B cell (primary cell): ENCODE data around the gene CCDC106. TPM values are rescaled to one million over a fixed set of nuclear protein-coding genes. Genes with fewer than 3 reads are reported as not detected.

ENCODE experiments used
- ATAC-seq: fragments of 200-7000 bp; cut with Tn5 transposase; one replicate; pipeline ENCODE4 v1.10.0; 2021; ENCODE audit warnings: low read depth, mild to moderate bottlenecking, moderate number of reproducible peaks, moderate library complexity
- CTCF ChIA-PET: fragments of 350-600 bp; sonication (Branson Sonifier 250); formaldehyde crosslinking; loops from one replicate; lab custom pipeline; 2021; ENCODE audit warnings: antibody characterized with exemption, inconsistent platforms; lab: Charles Lee
- POLR2A ChIA-PET: fragments of 350-600 bp; sonication (Branson Sonifier 250); formaldehyde crosslinking; loops from one replicate; lab custom pipeline; 2021; ENCODE audit warnings: antibody characterized with exemption; lab: Charles Lee
- DNase-seq: peaks from one replicate; pipeline ENCODE4 v3.0.0; 2013
- H2AFZ ChIP-seq: 2 replicates; pipeline ENCODE4 v1.6.1; 2012; ENCODE audit warnings: mild to moderate bottlenecking, low read depth, low read length; ENCODE audit not compliant: insufficient read depth, poor library complexity, severe bottlenecking
- H3K27ac ChIP-seq, 2 donors: 1 replicate in 1 of 2; 2 replicates in 1 of 2; pipeline ENCODE4 v1.5.1; 2012 to 2013; ENCODE audit warnings: low read length in 2 of 2, mild to moderate bottlenecking in 2 of 2, moderate library complexity in 1 of 2
- H3K27me3 ChIP-seq, 4 experiments: fragments of 200-600 bp in 1 of 4; sonication (generic) in 1 of 4; replicated peaks in 1 of 4; 1 replicate in 2 of 4; 2 replicates in 2 of 4; pipeline versions ENCODE4 v1.6.1 to v1.7.0; 2013 to 2016; ENCODE audit warnings: low read length in 3 of 4, mild to moderate bottlenecking in 2 of 4, mixed read lengths in 1 of 4, moderate library complexity in 1 of 4; ENCODE audit not compliant: insufficient read depth in 4 of 4, control insufficient read depth in 3 of 4; ENCODE audit errors: control extremely low read depth in 1 of 4
- H3K36me3 ChIP-seq, 2 experiments: replicated peaks in 1 of 2; 1 replicate in 1 of 2; 2 replicates in 1 of 2; pipeline versions ENCODE4 v1.6.1 to v1.7.1; 2013; ENCODE audit warnings: low read length in 1 of 2; ENCODE audit not compliant: insufficient read depth in 2 of 2, control insufficient read depth in 1 of 2; ENCODE audit errors: control extremely low read depth in 1 of 2, extremely low read depth in 1 of 2
- H3K4me1 ChIP-seq, 2 donors: fragments of 200-600 bp in 1 of 2; sonication (generic) in 1 of 2; 1 replicate in 1 of 2; 2 replicates in 1 of 2; pipeline versions ENCODE4 v1.5.1 to v1.6.1; 2013 to 2017; ENCODE audit warnings: low read length in 2 of 2; ENCODE audit not compliant: control insufficient read depth in 2 of 2, insufficient read depth in 2 of 2
- H3K4me2 ChIP-seq: replicated peaks from 2 replicates; pipeline ENCODE3; 2012; ENCODE audit warnings: mild to moderate bottlenecking, low read depth, low read length; ENCODE audit not compliant: poor library complexity, severe bottlenecking
- H3K4me3 ChIP-seq, 5 experiments: fragments of 200-600 bp in 1 of 5; sonication (generic) in 1 of 5; 1 replicate in 3 of 5; 2 replicates in 2 of 5; pipeline versions ENCODE4 v1.5.1 to v1.7.0; 2011 to 2016; ENCODE audit warnings: low read length in 4 of 5, mild to moderate bottlenecking in 4 of 5, low read depth in 2 of 5, control low read depth in 1 of 5, moderate library complexity in 1 of 5; ENCODE audit not compliant: insufficient read depth in 1 of 5; ENCODE audit errors: control extremely low read depth in 1 of 5, extremely low read depth in 1 of 5
- H3K79me2 ChIP-seq: fragments of 200-600 bp; sonication (generic); one replicate; pipeline ENCODE4 v1.6.0; 2016; ENCODE audit warnings: low read length; ENCODE audit not compliant: control insufficient read depth, insufficient read depth
- H3K9ac ChIP-seq: fragments of 200-600 bp; sonication (generic); 2 replicates; pipeline ENCODE4 v1.6.1; 2017; ENCODE audit warnings: mild to moderate bottlenecking, low read length, moderate library complexity
- H3K9me3 ChIP-seq, 3 donors: one replicate each; pipeline versions ENCODE4 v1.6.1 to v1.7.1; 2013; ENCODE audit warnings: low read length in 2 of 3; ENCODE audit not compliant: control insufficient read depth in 2 of 3, insufficient read depth in 1 of 3; ENCODE audit errors: control extremely low read depth in 1 of 3
- H4K20me1 ChIP-seq: 2 replicates; pipeline ENCODE4 v1.6.0; 2012; ENCODE audit warnings: mild to moderate bottlenecking, low read length; ENCODE audit not compliant: insufficient read depth, control insufficient read depth, poor library complexity, severe bottlenecking
- H3K27ac Mint-ChIP-seq: one replicate; pipeline ENCODE4 v1.8.0; 2021; ENCODE audit warnings: mixed read lengths
- H3K27me3 Mint-ChIP-seq: one replicate; pipeline ENCODE4 v1.8.0; 2021; ENCODE audit warnings: mixed read lengths
- H3K4me1 Mint-ChIP-seq: one replicate; pipeline ENCODE4 v1.8.0; 2021; ENCODE audit warnings: mixed read lengths
- H3K4me3 Mint-ChIP-seq: one replicate; pipeline ENCODE4 v1.8.0; 2021; ENCODE audit warnings: mixed read lengths
- H3K9me3 Mint-ChIP-seq: one replicate; pipeline ENCODE4 v1.8.0; 2022; ENCODE audit warnings: mixed read lengths; ENCODE audit not compliant: insufficient read depth
- EZH2 ChIP-seq: IDR thresholded peaks from 2 replicates; pipeline ENCODE4 v1.6.1; 2012; ENCODE audit warnings: borderline replicate concordance, low read depth, mild to moderate bottlenecking, moderate library complexity, low read length; ENCODE audit not compliant: insufficient read depth, poor library complexity, severe bottlenecking
- WGBS: methylation state at CpG from one replicate; pipeline ENCODE4 v1.1.5; 2013; ENCODE audit warnings: missing lambda C conversion rate; ENCODE audit not compliant: insufficient coverage; 5-methylcytosine and 5-hydroxymethylcytosine counted together
- intact Hi-C: fragments of 100-400 bp; cut with micrococcal nuclease; formaldehyde crosslinking; loops from one replicate; pipeline ENCODE4 v1.10.0; 2022
- polyA plus RNA-seq: library from polyadenylated mRNA; depleted of rRNA; stranded (reverse); fragments of >200 nt; gene quantifications from 2 replicates; pipeline ENCODE4 v1.2.3, GENCODE V29; 2012
- total RNA-seq, 2 donors: library from RNA; stranded (reverse); fragments of 120-200 nt in 1 of 2; gene quantifications; 1 replicate in 1 of 2; 2 replicates in 1 of 2; pipeline versions ENCODE4 v1.2.3 to v1.2.4, GENCODE V29; 2013 to 2022
- TF ChIP-seq, protein P1 (sequence below): fragments of 200-600 bp; IDR thresholded peaks from one replicate; pipeline ENCODE4 v1.8.0; 2022; ENCODE audit warnings: antibody characterized with exemption, mild to moderate bottlenecking

The CCDC106 gene
- total and polyA plus RNA-seq, 2 donors (not counting 1 experiment from before 2014, with no cell fraction given) = 25.2 to 52.1 TPM

- H3K4me3 Mint-ChIP-seq = peak overlapping the region; percentile 93
- CTCF ChIA-PET = interaction anchor here (0.7 to 3.9 kb wide), 16 partner anchors 9 to 400 kb away, joined by 3 to 87 read pairs (median 5); partner anchors contain the start of genes FIZ1, ZNF524, ZNF580 and ZNF581
- peak overlapping the region; percentile 96 for H3K27ac Mint-ChIP-seq
- Histone ChIP-seq H3K4me1 (peaks cover 41 to 53% of the 10 kb centered on the region in 2 donors), H4K20me1 (peaks cover 34% of the 10 kb centered on the region), H3K9me3 (no peaks in the 10 kb centered on the region), H3K4me2 (peak overlapping the region; percentile 87), H3K36me3 (peaks cover 0 to 38% of the 10 kb centered on the region in 2 experiments), H3K27ac (peak overlapping the region; percentile 98 to 100), H3K9ac (peak overlapping the region; percentile 93), H2AFZ (peak overlapping the region; percentile 85), H3K79me2 (peaks cover 46% of the 10 kb centered on the region), H3K27me3 (no peaks in the 10 kb centered on the region), H3K4me3 (peak overlapping the region; percentile 66 to 98 (median 92))
- POLR2A ChIA-PET = interaction anchor here (0.6 to 1.7 kb wide), 27 partner anchors 9 to 1517 kb away, joined by 3 to 17 read pairs (median 5); partner anchors contain the start of genes EPN1, FIZ1, MBOAT7 and ZNF444
- DNase-seq (peak; percentile 100), ATAC-seq (peak; percentile 42)
- WGBS = under 1% methylated on average over 56 of the region's 57 CpGs
- H3K9me3 Mint-ChIP-seq = no peaks in the 10 kb centered on the region
- no peaks in the 10 kb centered on the region for H3K27me3 Mint-ChIP-seq
- TF ChIP-seq EZH2 = no peak
- TF ChIP-seq, protein P1, sequence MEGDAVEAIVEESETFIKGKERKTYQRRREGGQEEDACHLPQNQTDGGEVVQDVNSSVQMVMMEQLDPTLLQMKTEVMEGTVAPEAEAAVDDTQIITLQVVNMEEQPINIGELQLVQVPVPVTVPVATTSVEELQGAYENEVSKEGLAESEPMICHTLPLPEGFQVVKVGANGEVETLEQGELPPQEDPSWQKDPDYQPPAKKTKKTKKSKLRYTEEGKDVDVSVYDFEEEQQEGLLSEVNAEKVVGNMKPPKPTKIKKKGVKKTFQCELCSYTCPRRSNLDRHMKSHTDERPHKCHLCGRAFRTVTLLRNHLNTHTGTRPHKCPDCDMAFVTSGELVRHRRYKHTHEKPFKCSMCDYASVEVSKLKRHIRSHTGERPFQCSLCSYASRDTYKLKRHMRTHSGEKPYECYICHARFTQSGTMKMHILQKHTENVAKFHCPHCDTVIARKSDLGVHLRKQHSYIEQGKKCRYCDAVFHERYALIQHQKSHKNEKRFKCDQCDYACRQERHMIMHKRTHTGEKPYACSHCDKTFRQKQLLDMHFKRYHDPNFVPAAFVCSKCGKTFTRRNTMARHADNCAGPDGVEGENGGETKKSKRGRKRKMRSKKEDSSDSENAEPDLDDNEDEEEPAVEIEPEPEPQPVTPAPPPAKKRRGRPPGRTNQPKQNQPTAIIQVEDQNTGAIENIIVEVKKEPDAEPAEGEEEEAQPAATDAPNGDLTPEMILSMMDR = peak; percentile 100
- intact Hi-C loops = loop anchor here (1.0 kb wide), 5 partner anchors 10 to 394 kb away; partner anchors contain the start of genes EPN1, PPP6R1, ZNF581 and ZNF865
- peaks cover 56% of the 10 kb centered on the region for H3K4me1 Mint-ChIP-seq
Measured at GRCh38 chr19:55653651-55654322, 5.8 kb downstream of the CCDC106 start.
